Adrenal gland (tissue), 12 donors: ENCODE results near the gene TMEM18. TPM values are rescaled to one million over a fixed set of nuclear protein-coding genes. Genes with fewer than 3 reads are reported as not detected.

Experiments used
- DNase-seq, 7 donors: peaks; one replicate each; pipeline ENCODE4 v3.0.0-alpha.2; 2019 to 2020
- H3K27ac ChIP-seq, 5 donors: fragments of 200-600 bp; sonication (generic) in 4 of 5; 1 replicate in 3 of 5; 2 replicates in 2 of 5; pipeline versions ENCODE4 v1.5.1 to v1.8.0; 2016 to 2020; ENCODE audit warnings: mild to moderate bottlenecking in 1 of 5
- H3K27me3 ChIP-seq: fragments of 200-600 bp; 2 replicates; pipeline ENCODE4 v1.8.0; 2021
- H3K36me3 ChIP-seq, 2 donors: fragments of 200-600 bp; replicated peaks in 1 of 2; 1 replicate in 1 of 2; 2 replicates in 1 of 2; pipeline versions ENCODE4 v1.5.1 to v1.8.0; 2018 to 2022
- H3K4me1 ChIP-seq, 2 donors: fragments of 200-600 bp; replicated peaks in 1 of 2; 1 replicate in 1 of 2; 2 replicates in 1 of 2; pipeline versions ENCODE4 v1.5.1 to v1.8.0; 2018 to 2021
- H3K4me3 ChIP-seq, 4 donors: fragments of 200-600 bp; sonication (generic) in 3 of 4; one replicate each; pipeline ENCODE4 v1.5.1; 2016 to 2018
- H3K9me3 ChIP-seq, 3 donors: fragments of 200-600 bp; sonication (generic) in 1 of 3; replicated peaks in 1 of 3; 1 replicate in 2 of 3; 2 replicates in 1 of 3; pipeline versions ENCODE4 v1.5.1 to v1.8.0; 2016 to 2021
- CTCF ChIP-seq, 6 experiments: fragments of 450-650 bp in 4 of 6; fragments of 200-600 bp in 2 of 6; sonication (generic) in 1 of 6; IDR thresholded peaks; 1 replicate in 5 of 6; 2 replicates in 1 of 6; pipeline versions ENCODE4 v1.5.1 to v1.8.0; 2016 to 2021; ENCODE audit warnings: antibody characterized with exemption in 6 of 6, mild to moderate bottlenecking in 2 of 6, moderate library complexity in 1 of 6
- POLR2A ChIP-seq, 2 donors: fragments of 450-650 bp; IDR thresholded peaks; one replicate each; pipeline ENCODE4 v1.6.1; 2017; ENCODE audit warnings: antibody characterized with exemption in 2 of 2, mild to moderate bottlenecking in 2 of 2, moderate library complexity in 1 of 2
- WGBS, 4 donors: extraction: QIAGEN DNeasy Blood & Tissue Kit in 2 of 4; methylation state at CpG; one replicate each; pipeline versions ENCODE4 v1.1.5 to v1.1.7; 2013 to 2017; 5-methylcytosine and 5-hydroxymethylcytosine counted together
- intact Hi-C, 2 donors: fragments of 100-400 bp; cut with DNase I; formaldehyde crosslinking; loops; one replicate each; pipeline versions ENCODE4 v1.14.1 to v1.15.0; 2022 to 2023
- polyA plus RNA-seq, 3 donors: library from polyadenylated mRNA; stranded (reverse); fragments of 200-250 nt in 2 of 3; fragments of 350-450 nt in 1 of 3; fragmentation: Illumina TruSeq in 1 of 3; extraction: RNeasy Lipid Tissue Mini Kit (QIAGEN cat#74804) in 1 of 3; gene quantifications; one replicate each; pipeline ENCODE4 v1.2.3, GENCODE V29; 2013 to 2014
- total RNA-seq, 9 donors: library from RNA; depleted of rRNA in 4 of 9; stranded (reverse); fragments of >200 nt in 4 of 9; fragments of 120-200 nt in 1 of 9; fragmentation: NEBNext Ultra II Directional in 1 of 9; extraction: Animal tissue kit (Norgen Biotek cat#: 25700) in 1 of 9; gene quantifications; one replicate each; pipeline versions ENCODE4 v1.1.0 to v1.2.4, GENCODE V29; 2013 to 2023
- donor health status: healthy with polysubstance abuse.
- donor health status: Bipolar disorder and iron deficiency.
- donor health status: DM: yes; HTN: yes; CAD: no.
- donor health status: DM: no; HTN: no; CAD: no.
- donor health status: DM: no; HTN: no; CAD: no.
- donor health status: DM: yes; HTN: yes; CAD: no.

Gene TMEM18
- total and polyA plus RNA-seq, 12 donors: 17.2 to 56.9 (median 31.9) TPM

- peaks cover 0 to under 1% of the 10 kb centered on the region in 2 donors for H3K36me3 ChIP-seq
- H3K4me1 ChIP-seq: no peaks in the 10 kb centered on the region
- whole genome bisulfite sequencing, 4 donors: 54 to 73% (median 64%) methylated on average over 20 to 29 of the region's 29 CpGs
- H3K27ac ChIP-seq: no peak overlapping the region
- H3K4me3 ChIP-seq: no peak overlapping the region
- H3K9me3 ChIP-seq: no peaks in the 10 kb centered on the region
- intact Hi-C loops: no loop called here
- H3K27me3 ChIP-seq: no peaks in the 10 kb centered on the region
- no peak for TF ChIP-seq CTCF (IDR thresholded peaks at IDR 0.05)
- TF ChIP-seq POLR2A (IDR thresholded peaks at IDR 0.05): no peak
- peak in 1 of 7 donors; percentile 41 for DNase-seq
Observed at GRCh38 chr2:660586-661359, 16.4 kb downstream of the TMEM18 start.

- H3K27ac ChIP-seq: no peak overlapping the region
- no peak overlapping the region for H3K4me3 ChIP-seq
- no peaks in the 10 kb centered on the region for H3K4me1 ChIP-seq
- no peaks in the 10 kb centered on the region for H3K36me3 ChIP-seq
- WGBS, 4 donors: 83 to 88% (median 84%) methylated on average over 12 of the region's 12 CpGs
- DNase-seq: peak in 1 of 7 donors; percentile 41
- intact Hi-C loops: no loop called here
- no peak for TF ChIP-seq POLR2A (IDR thresholded peaks at IDR 0.05)
- no peak for TF ChIP-seq CTCF (IDR thresholded peaks at IDR 0.05)
- H3K27me3 ChIP-seq: no peaks in the 10 kb centered on the region
- no peaks in the 10 kb centered on the region for H3K9me3 ChIP-seq
Observed at GRCh38 chr2:660029-660428, 17.2 kb downstream of the TMEM18 start.

- no peaks in the 10 kb centered on the region for H3K27me3 ChIP-seq
- no peak overlapping the region for H3K27ac ChIP-seq
- intact Hi-C loops: no loop called here
- WGBS, 4 donors: 78 to 89% (median 84%) methylated on average over 8 of the region's 8 CpGs
- H3K4me3 ChIP-seq: no peak overlapping the region
- H3K4me1 ChIP-seq: no peaks in the 10 kb centered on the region
- H3K9me3 ChIP-seq: no peaks in the 10 kb centered on the region
- no peak for TF ChIP-seq CTCF (IDR thresholded peaks at IDR 0.05)
- TF ChIP-seq POLR2A (IDR thresholded peaks at IDR 0.05): no peak
- H3K36me3 ChIP-seq: no peaks in the 10 kb centered on the region
- DNase-seq: peak in 1 of 7 donors; percentile 23
Observed at GRCh38 chr2:658426-658825, 18.8 kb downstream of the TMEM18 start.

- intact Hi-C loops: no loop called here
- H3K27ac ChIP-seq: no peak overlapping the region
- H3K4me1 ChIP-seq: no peaks in the 10 kb centered on the region
- H3K36me3 ChIP-seq: no peaks in the 10 kb centered on the region
- WGBS, 4 donors: 88 to 94% (median 89%) methylated on average over 6 of the region's 6 CpGs
- no peak overlapping the region for H3K4me3 ChIP-seq
- no peaks in the 10 kb centered on the region for H3K9me3 ChIP-seq
- DNase-seq: peak in 1 of 7 donors; percentile 38
- H3K27me3 ChIP-seq: no peaks in the 10 kb centered on the region
- TF ChIP-seq POLR2A (IDR thresholded peaks at IDR 0.05): no peak
Observed at GRCh38 chr2:657766-658165, 19.4 kb downstream of the TMEM18 start.

GRCh38 chr2:656676-657075, 20.5 kb downstream of the TMEM18 start:
- intact Hi-C loops: no loop called here
- 80 to 86% (median 84%) methylated on average over 5 of the region's 5 CpGs for WGBS, 4 donors
- no peak overlapping the region for H3K27ac ChIP-seq
- no peaks in the 10 kb centered on the region for H3K9me3 ChIP-seq
- no peaks in the 10 kb centered on the region for H3K36me3 ChIP-seq
- H3K4me3 ChIP-seq: no peak overlapping the region
- TF ChIP-seq POLR2A (IDR thresholded peaks at IDR 0.05): no peak
- no peak for TF ChIP-seq CTCF (IDR thresholded peaks at IDR 0.05)
- no peaks in the 10 kb centered on the region for H3K4me1 ChIP-seq
- peak in 1 of 7 donors; percentile 18 for DNase-seq
- no peaks in the 10 kb centered on the region for H3K27me3 ChIP-seq
